Trophoblast cell (in vitro differentiated cells and primary cell): ENCODE measurements around the gene TCL1A.

ENCODE experiments used
- DNase-seq, 2 donors: peaks; one replicate each; pipeline ENCODE4 v3.0.0-alpha.2; 2016
- H2AFZ ChIP-seq: 2 replicates; pipeline ENCODE4 v1.6.1; 2013; ENCODE audit warnings: low read length, moderate library complexity, mild to moderate bottlenecking; ENCODE audit not compliant: insufficient read depth, poor library complexity
- H2AK5ac ChIP-seq: 2 replicates; pipeline ENCODE4 v1.6.1; 2013; ENCODE audit warnings: mild to moderate bottlenecking, low read length
- H2BK120ac ChIP-seq: 2 replicates; pipeline ENCODE4 v1.6.1; 2013; ENCODE audit warnings: low read length, mild to moderate bottlenecking, moderate library complexity; ENCODE audit not compliant: insufficient read depth, poor library complexity
- H2BK12ac ChIP-seq: 2 replicates; pipeline ENCODE4 v1.6.1; 2013; ENCODE audit warnings: mild to moderate bottlenecking, low read length, moderate library complexity
- H2BK5ac ChIP-seq: 2 replicates; pipeline ENCODE4 v1.6.1; 2013; ENCODE audit warnings: low read length, low read depth, moderate library complexity, mild to moderate bottlenecking; ENCODE audit not compliant: poor library complexity
- H3K14ac ChIP-seq: 2 replicates; pipeline ENCODE4 v1.6.1; 2013; ENCODE audit warnings: mild to moderate bottlenecking, low read length
- H3K18ac ChIP-seq: 2 replicates; pipeline ENCODE4 v1.6.1; 2013; ENCODE audit warnings: mild to moderate bottlenecking, low read length
- H3K23ac ChIP-seq: 2 replicates; pipeline ENCODE4 v1.6.1; 2013; ENCODE audit warnings: low read length
- H3K27ac ChIP-seq: 2 replicates; pipeline ENCODE4 v1.5.1; 2013; ENCODE audit warnings: low read depth, mild to moderate bottlenecking, inconsistent platforms, low read length, moderate library complexity
- H3K27me3 ChIP-seq: 2 replicates; pipeline ENCODE4 v1.6.1; 2013; ENCODE audit warnings: inconsistent platforms, mild to moderate bottlenecking, low read length, moderate library complexity; ENCODE audit not compliant: insufficient read depth
- H3K36me3 ChIP-seq, 2 experiments: 1 replicate in 1 of 2; 2 replicates in 1 of 2; pipeline ENCODE4 v1.6.1; 2013; ENCODE audit warnings: low read length in 2 of 2, mild to moderate bottlenecking in 2 of 2, moderate library complexity in 1 of 2; ENCODE audit not compliant: insufficient read depth in 2 of 2, control insufficient read depth in 1 of 2
- H3K4ac ChIP-seq: 2 replicates; pipeline ENCODE4 v1.6.1; 2013; ENCODE audit warnings: low read depth, mild to moderate bottlenecking, low read length, moderate library complexity
- H3K4me1 ChIP-seq, 2 experiments: 1 replicate in 1 of 2; 2 replicates in 1 of 2; pipeline ENCODE4 v1.6.1; 2013; ENCODE audit warnings: low read length in 2 of 2, mild to moderate bottlenecking in 2 of 2, moderate library complexity in 1 of 2; ENCODE audit not compliant: insufficient read depth in 2 of 2, control insufficient read depth in 1 of 2
- H3K4me2 ChIP-seq: 2 replicates; pipeline ENCODE4 v1.6.1; 2013; ENCODE audit warnings: inconsistent platforms, mild to moderate bottlenecking, low read length, moderate library complexity
- H3K4me3 ChIP-seq: 2 replicates; pipeline ENCODE4 v1.5.1; 2013; ENCODE audit warnings: mild to moderate bottlenecking, low read depth, low read length, inconsistent platforms
- H3K79me1 ChIP-seq: one replicate; pipeline ENCODE4 v1.6.1; 2013; ENCODE audit warnings: low read length
- H3K79me2 ChIP-seq: 2 replicates; pipeline ENCODE4 v1.6.1; 2013; ENCODE audit warnings: low read length, mild to moderate bottlenecking; ENCODE audit not compliant: control insufficient read depth, insufficient read depth, poor library complexity
- H3K9ac ChIP-seq: 2 replicates; pipeline ENCODE4 v1.6.1; 2013; ENCODE audit warnings: mild to moderate bottlenecking, low read length
- H3K9me3 ChIP-seq: 2 replicates; pipeline ENCODE4 v1.6.1; 2013; ENCODE audit warnings: low read depth, mild to moderate bottlenecking, control low read depth, inconsistent platforms, low read length; ENCODE audit not compliant: insufficient read depth
- H4K12ac ChIP-seq: 2 replicates; pipeline ENCODE4 v1.6.1; 2013; ENCODE audit warnings: low read depth, mild to moderate bottlenecking, low read length, moderate library complexity
- H4K8ac ChIP-seq: 2 replicates; pipeline ENCODE4 v1.6.1; 2013; ENCODE audit warnings: low read depth, mild to moderate bottlenecking, low read length, moderate library complexity
- H4K91ac ChIP-seq: one replicate; pipeline ENCODE4 v1.6.1; 2013; ENCODE audit warnings: low read depth, mild to moderate bottlenecking, low read length, moderate library complexity
- WGBS: extraction: QIAGEN DNeasy Blood & Tissue Kit; methylation state at CpG from one replicate; pipeline ENCODE4 v1.1.7; 2013; ENCODE audit warnings: missing lambda C conversion rate; ENCODE audit not compliant: insufficient read length, insufficient coverage; ENCODE audit errors: extremely low coverage; 5-methylcytosine and 5-hydroxymethylcytosine counted together

Gene TCL1A

GRCh38 chr14:95674613-95675012 is 39.3 kb downstream of the TCL1A start:
- H2BK12ac ChIP-seq: no peak overlapping the region
- no peak overlapping the region for H4K8ac ChIP-seq
- no peak overlapping the region for H2AK5ac ChIP-seq
- H3K4me1 ChIP-seq: no peaks in the 10 kb centered on the region
- H3K4me3 ChIP-seq: no peak overlapping the region
- peaks cover 4% of the 10 kb centered on the region for H3K9me3 ChIP-seq
- H3K4me2 ChIP-seq: no peak overlapping the region
- no peaks in the 10 kb centered on the region for H3K36me3 ChIP-seq
- H2BK5ac ChIP-seq: no peak overlapping the region
- H2BK120ac ChIP-seq: no peak overlapping the region
- H4K12ac ChIP-seq: no peak overlapping the region
- no peak overlapping the region for H3K4ac ChIP-seq
- H3K79me1 ChIP-seq: no peaks in the 10 kb centered on the region
- H4K91ac ChIP-seq: no peak overlapping the region
- WGBS: no CpG with 5 or more reads among the region's 4 CpGs
- no peak overlapping the region for H3K14ac ChIP-seq
- no peaks in the 10 kb centered on the region for H3K27me3 ChIP-seq
- no peak overlapping the region for H3K18ac ChIP-seq
- H2AFZ ChIP-seq: no peak overlapping the region
- no peak overlapping the region for H3K9ac ChIP-seq
- no peaks in the 10 kb centered on the region for H3K79me2 ChIP-seq
- H3K23ac ChIP-seq: no peak overlapping the region
- no peak for DNase-seq
- no peak overlapping the region for H3K27ac ChIP-seq

- no peak overlapping the region for H3K23ac ChIP-seq
- no peaks in the 10 kb centered on the region for H3K36me3 ChIP-seq
- H3K4me1 ChIP-seq: peaks cover 11 to 16% of the 10 kb centered on the region in 2 experiments
- H3K4me3 ChIP-seq: no peak overlapping the region
- no peak overlapping the region for H3K9ac ChIP-seq
- H3K14ac ChIP-seq: no peak overlapping the region
- H3K4ac ChIP-seq: no peak overlapping the region
- peak overlapping the region; percentile 20 for H4K91ac ChIP-seq
- no peak overlapping the region for H4K8ac ChIP-seq
- WGBS: no CpG with 5 or more reads among the region's 10 CpGs
- no peak overlapping the region for H2BK12ac ChIP-seq
- no peak for DNase-seq
- no peaks in the 10 kb centered on the region for H3K27me3 ChIP-seq
- H2AFZ ChIP-seq: no peak overlapping the region
- no peak overlapping the region for H3K4me2 ChIP-seq
- peaks cover under 1% of the 10 kb centered on the region for H3K79me2 ChIP-seq
- no peak overlapping the region for H3K27ac ChIP-seq
- H3K79me1 ChIP-seq: peaks cover 7% of the 10 kb centered on the region
- no peak overlapping the region for H4K12ac ChIP-seq
- H2AK5ac ChIP-seq: no peak overlapping the region
- H2BK5ac ChIP-seq: no peak overlapping the region
- no peak overlapping the region for H3K18ac ChIP-seq
- no peaks in the 10 kb centered on the region for H3K9me3 ChIP-seq
- H2BK120ac ChIP-seq: no peak overlapping the region
These were observed 45.6 kb downstream of the TCL1A start for GRCh38 chr14:95668235-95668772.

GRCh38 chr14:95667249-95667693 is 46.7 kb downstream of the TCL1A start:
- Histone ChIP-seq H3K79me1 (peaks cover 8% of the 10 kb centered on the region), H3K36me3 (no peaks in the 10 kb centered on the region), H3K27ac (no peak overlapping the region), H2AFZ (no peak overlapping the region), H3K4me1 (peaks cover 13 to 17% of the 10 kb centered on the region in 2 experiments), H3K9ac (no peak overlapping the region), H3K18ac (no peak overlapping the region), H2BK12ac (peak overlapping the region; percentile 51), H3K4me2 (no peak overlapping the region), H3K79me2 (peaks cover 2% of the 10 kb centered on the region), H3K14ac (peak overlapping the region; percentile 43), H2BK5ac (no peak overlapping the region), H4K91ac (peak overlapping the region; percentile 64), H2AK5ac (peak overlapping the region; percentile 18), H3K4ac (no peak overlapping the region), H4K8ac (peak overlapping the region; percentile 50), H2BK120ac (peak overlapping the region; percentile 24), H4K12ac (no peak overlapping the region), H3K23ac (no peak overlapping the region), H3K4me3 (no peak overlapping the region), H3K27me3 (no peaks in the 10 kb centered on the region), H3K9me3 (no peaks in the 10 kb centered on the region)
- WGBS: no CpG with 5 or more reads among the region's 3 CpGs
- DNase-seq: no peak

GRCh38 chr14:95666450-95666849 is 47.5 kb downstream of the TCL1A start:
- Histone ChIP-seq H3K18ac (no peak overlapping the region), H2AFZ (no peak overlapping the region), H2BK12ac (no peak overlapping the region), H3K14ac (no peak overlapping the region), H4K12ac (no peak overlapping the region), H3K4ac (no peak overlapping the region), H2AK5ac (no peak overlapping the region), H3K27me3 (no peaks in the 10 kb centered on the region), H3K4me1 (peaks cover 16 to 21% of the 10 kb centered on the region in 2 experiments), H4K8ac (no peak overlapping the region), H3K23ac (no peak overlapping the region), H2BK5ac (no peak overlapping the region), H3K4me3 (no peak overlapping the region), H3K9me3 (no peaks in the 10 kb centered on the region), H3K27ac (no peak overlapping the region), H4K91ac (peak overlapping the region; percentile 59), H2BK120ac (no peak overlapping the region), H3K9ac (no peak overlapping the region), H3K4me2 (no peak overlapping the region), H3K36me3 (no peaks in the 10 kb centered on the region), H3K79me2 (peaks cover 2% of the 10 kb centered on the region), H3K79me1 (peaks cover 12% of the 10 kb centered on the region)
- no peak for DNase-seq
- WGBS: no CpG with 5 or more reads among the region's 5 CpGs
